CD4-positive, alpha-beta T cell treated with Interleukin-6 for 4 hours (primary cell): ENCODE results near the gene USP20.

ENCODE experiments used
- DNase-seq: peaks from one replicate; pipeline ENCODE4 v3.0.0-alpha.2; 2020; ENCODE audit warnings: mixed read lengths

Gene USP20

GRCh38 chr9:129823935-129824601 lies 11.2 kb upstream of the USP20 start, which contains the start of gene TOR1A:
TSS of gene TOR1A (minus strand) at chr9:129824136. CDS start at chr9:129824085, 51 bp downstream.
- DNase-seq: peak; percentile 94

GRCh38 chr9:129826344-129826743 lies 8.9 kb upstream of the USP20 start:
- no peak for DNase-seq

- no peak for DNase-seq
Observed at GRCh38 chr9:129826759-129827158, 8.5 kb upstream of the USP20 start.

GRCh38 chr9:129828051-129828450 lies 7.2 kb upstream of the USP20 start:
- no peak for DNase-seq

GRCh38 chr9:129828969-129829368 lies 6.3 kb upstream of the USP20 start:
- no peak for DNase-seq

GRCh38 chr9:129832982-129833381 lies 2.3 kb upstream of the USP20 start:
- no peak for DNase-seq

GRCh38 chr9:129834489-129835127 lies 650 bp upstream of the USP20 start:
- DNase-seq: peak; percentile 69

- peak; percentile 22 for DNase-seq
Observed at GRCh38 chr9:129835860-129836223, 584 bp downstream of the USP20 start.

GRCh38 chr9:129836311-129837007 lies 1.2 kb downstream of the USP20 start:
- DNase-seq: peak; percentile 67

GRCh38 chr9:129838707-129839259 lies 3.5 kb downstream of the USP20 start:
- DNase-seq: peak; percentile 46

- DNase-seq: no peak
Observed at GRCh38 chr9:129839324-129840023, 4.2 kb downstream of the USP20 start.

GRCh38 chr9:129840034-129840433 lies 4.8 kb downstream of the USP20 start:
- DNase-seq: peak; percentile 57

- no peak for DNase-seq
Observed at GRCh38 chr9:129841071-129841470, 5.8 kb downstream of the USP20 start.

- DNase-seq: no peak
Observed at GRCh38 chr9:129845373-129845772, 10.1 kb downstream of the USP20 start.

GRCh38 chr9:129848712-129849441 lies 13.6 kb downstream of the USP20 start:
- DNase-seq: no peak

- no peak for DNase-seq
Observed at GRCh38 chr9:129849901-129850300, 14.6 kb downstream of the USP20 start.

GRCh38 chr9:129850821-129851550 lies 15.7 kb downstream of the USP20 start:
- DNase-seq: no peak

- no peak for DNase-seq
Observed at GRCh38 chr9:129851821-129852220, 16.6 kb downstream of the USP20 start.

GRCh38 chr9:129852579-129852978 lies 17.3 kb downstream of the USP20 start:
- no peak for DNase-seq

- no peak for DNase-seq
Observed at GRCh38 chr9:129853614-129854013, 18.4 kb downstream of the USP20 start.

GRCh38 chr9:129854588-129855110 lies 19.4 kb downstream of the USP20 start:
- DNase-seq: peak; percentile 61
